Hematopoietic multipotent progenitor cell treated with erythropoietin and hydrocortisone succinate and interleukin-3 and kit ligand, for 17 days (in vitro differentiated cells): ENCODE measurements around the gene ARSG.
"Not testable (repeated sequence)": the region's sequence is repeated elsewhere in the genome, so short reads cannot be mapped to it uniquely, and the experiment has no call there.

Source experiments
- DNase-seq: peaks from one replicate; pipeline ENCODE4 v3.0.0-alpha.2; 2015; ENCODE audit warnings: low spot score

The ARSG gene

DNA sequence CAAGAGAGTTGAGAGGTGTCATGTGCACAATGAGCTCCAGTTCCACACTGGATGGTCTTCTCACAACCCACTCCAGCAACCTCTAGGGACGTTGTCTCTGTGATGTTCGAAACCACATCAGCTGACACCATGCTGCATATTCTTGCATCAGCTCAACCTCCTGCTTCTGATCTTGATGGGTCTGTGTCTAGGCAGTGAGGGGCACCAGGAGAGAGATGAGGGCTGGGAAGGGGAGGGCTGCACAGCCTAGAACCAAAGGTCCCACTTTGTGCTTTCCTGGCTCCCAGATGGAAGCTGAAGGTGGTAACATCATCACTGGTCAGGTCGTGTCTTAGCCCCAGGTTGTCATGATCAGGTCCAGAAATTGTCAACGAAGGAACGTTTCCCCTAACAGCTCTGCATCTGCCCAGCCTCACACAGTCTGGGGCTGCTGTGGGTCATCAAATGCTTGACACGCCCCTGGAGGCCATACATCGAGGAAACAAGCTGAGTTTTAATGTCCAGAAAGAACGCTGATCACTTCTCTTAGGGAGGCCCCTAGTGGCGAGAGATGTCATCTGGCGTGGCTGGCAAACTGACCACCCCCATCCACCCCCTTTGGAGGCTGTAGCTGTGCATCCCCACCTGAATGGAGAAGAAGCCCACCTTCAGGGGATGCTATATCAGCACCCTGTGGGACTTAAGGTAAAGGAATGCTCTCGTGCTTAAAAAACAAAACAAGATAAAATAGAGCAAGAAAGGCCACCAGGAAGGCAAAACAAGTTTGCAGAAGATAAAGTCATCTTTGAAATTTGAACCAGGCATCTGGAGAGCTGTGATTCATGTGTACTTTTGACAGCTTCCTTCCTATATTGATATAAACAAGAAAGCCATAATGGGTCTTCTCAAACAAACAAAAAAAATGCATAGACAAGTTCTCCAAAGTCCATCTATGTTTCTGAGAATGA lies 107.7 kb downstream of the ARSG start:
- no peak for DNase-seq

- no peak for DNase-seq
Observed at GRCh38 chr17:68399638-68400403, 108.5 kb downstream of the ARSG start.

GRCh38 chr17:68400404-68400735 lies 109.1 kb downstream of the ARSG start:
- no peak for DNase-seq

GRCh38 chr17:68401288-68401687 lies 110.0 kb downstream of the ARSG start:
- no peak for DNase-seq

- DNase-seq = no peak
Observed at GRCh38 chr17:68403122-68403521, 111.8 kb downstream of the ARSG start.

DNA sequence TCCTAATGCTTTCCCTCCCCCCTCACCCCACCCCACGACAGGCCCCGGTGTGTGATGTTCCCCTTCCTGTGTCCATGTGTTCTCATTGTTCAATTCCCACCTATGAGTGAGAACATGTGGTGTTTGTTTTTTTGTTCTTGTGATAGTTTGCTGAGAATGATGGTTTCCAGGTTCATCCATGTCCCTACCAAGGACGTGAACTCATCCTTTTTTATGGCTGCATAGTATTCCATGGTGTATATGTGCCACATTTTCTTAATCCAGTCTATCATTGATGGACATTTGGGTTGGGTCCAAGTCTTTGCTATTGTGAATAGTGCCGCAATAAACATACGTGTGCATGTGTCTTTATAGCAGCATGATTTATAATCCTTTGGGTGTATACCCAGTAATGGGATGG lies 112.5 kb downstream of the ARSG start:
- DNase-seq = not testable (repeated sequence)

- DNase-seq = not testable (repeated sequence)
Observed at GRCh38 chr17:68407656-68408055, 116.4 kb downstream of the ARSG start.

- not testable (repeated sequence) for DNase-seq
Observed at GRCh38 chr17:68413597-68414560, 122.6 kb downstream of the ARSG start.

DNA sequence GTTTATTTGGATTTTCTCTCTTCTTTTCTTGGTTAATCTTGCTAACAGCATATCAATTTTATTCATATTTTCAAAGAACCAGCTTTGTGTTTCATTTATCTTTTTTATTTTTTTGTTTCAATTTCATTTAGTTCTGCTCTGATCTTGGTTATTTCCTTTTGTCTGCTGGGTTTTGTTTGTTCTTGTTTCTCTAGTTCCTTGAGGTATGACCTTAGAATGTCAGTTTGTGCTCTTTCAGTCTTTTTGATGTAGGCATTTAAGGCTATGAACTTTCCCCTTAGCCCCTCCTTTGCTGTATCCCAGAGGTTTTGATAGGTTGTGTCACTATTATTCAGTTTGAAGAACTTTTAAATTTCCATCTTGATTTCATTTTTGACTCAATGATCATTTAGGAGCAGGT lies 123.6 kb downstream of the ARSG start:
- DNase-seq = not testable (repeated sequence)

GRCh38 chr17:68417317-68417716 lies 126.0 kb downstream of the ARSG start:
- DNase-seq = no peak

- DNase-seq = no peak
Observed at GRCh38 chr17:68418876-68419275, 127.6 kb downstream of the ARSG start.

DNA sequence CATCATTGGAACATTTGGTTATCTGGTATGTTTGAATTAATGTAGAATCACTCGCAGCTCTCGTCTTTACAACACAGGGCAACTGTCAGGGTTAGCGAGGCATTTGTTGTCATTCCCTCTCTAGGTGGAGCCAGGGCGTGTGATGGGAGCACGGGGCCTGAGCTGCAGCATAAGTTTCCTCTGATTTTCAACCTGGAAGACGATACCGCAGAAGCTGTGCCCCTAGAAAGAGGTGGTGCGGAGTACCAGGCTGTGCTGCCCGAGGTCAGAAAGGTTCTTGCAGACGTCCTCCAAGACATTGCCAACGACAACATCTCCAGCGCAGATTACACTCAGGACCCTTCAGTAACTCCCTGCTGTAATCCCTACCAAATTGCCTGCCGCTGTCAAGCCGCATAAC lies 128.8 kb downstream of the ARSG start:
- no peak for DNase-seq

DNA sequence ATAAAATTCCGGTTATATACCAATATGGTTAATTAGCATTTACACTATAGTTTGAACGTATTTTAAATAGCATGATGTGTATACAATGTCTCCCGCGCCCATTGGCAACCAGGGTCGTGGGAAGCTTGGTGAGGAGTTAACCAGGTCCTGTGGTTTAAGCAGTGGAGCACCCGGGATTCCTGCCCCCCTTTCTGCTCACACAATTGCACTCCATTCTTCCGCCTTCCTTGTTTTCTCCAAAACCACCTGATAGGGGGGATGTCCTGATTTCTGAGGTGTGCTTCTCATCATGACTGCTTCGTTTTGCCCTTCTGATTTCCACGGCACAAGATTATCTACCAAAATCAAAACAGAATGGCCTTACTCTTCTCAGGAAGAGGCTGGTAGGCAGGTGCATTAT lies 130.2 kb downstream of the ARSG start:
- DNase-seq = no peak

DNA sequence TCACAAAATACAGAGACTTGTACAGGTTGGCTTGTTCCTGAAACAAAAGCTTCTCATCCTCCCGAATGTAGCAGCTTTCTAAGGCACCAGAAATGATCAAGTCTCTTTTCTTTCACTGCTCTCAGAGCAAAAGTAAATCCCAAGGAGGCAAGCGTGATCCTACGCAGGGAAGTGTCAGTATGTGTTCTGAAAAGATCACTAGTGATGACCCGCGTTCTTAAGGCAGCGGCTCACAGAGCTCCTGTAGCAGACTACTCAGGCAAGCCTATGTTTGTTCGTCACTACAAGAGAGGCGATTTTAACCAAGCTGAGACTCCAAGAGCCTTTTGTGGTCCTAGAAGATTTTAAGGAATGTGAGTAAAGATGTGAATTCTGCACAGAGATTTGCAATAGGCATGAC lies 131.5 kb downstream of the ARSG start:
- no peak for DNase-seq

- no peak for DNase-seq
Observed at GRCh38 chr17:68423251-68423650, 132.0 kb downstream of the ARSG start.

GRCh38 chr17:68424203-68424602 lies 132.9 kb downstream of the ARSG start:
- DNase-seq = no peak

GRCh38 chr17:68424861-68425260 lies 133.6 kb downstream of the ARSG start:
- no peak for DNase-seq

DNA sequence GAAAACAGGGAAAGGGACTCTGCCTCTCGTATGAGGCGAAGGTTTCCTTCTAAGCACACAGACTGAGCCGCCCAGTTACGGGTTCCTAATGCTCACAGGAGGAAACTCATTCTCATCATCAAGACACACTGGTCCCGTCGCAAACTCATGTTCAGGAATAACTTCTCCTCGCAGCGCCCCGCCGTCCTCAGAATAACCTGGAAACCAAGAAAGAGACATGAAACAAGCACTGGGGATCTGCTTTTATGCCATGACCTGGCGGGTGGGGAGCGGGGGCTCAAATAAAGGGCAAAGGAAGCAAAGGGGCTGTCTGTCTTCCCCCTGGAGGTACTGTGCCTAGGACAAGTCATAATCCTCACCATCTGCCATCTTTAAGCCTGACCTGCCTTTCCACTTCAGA lies 134.7 kb downstream of the ARSG start:
- no peak for DNase-seq

- no peak for DNase-seq
Observed at GRCh38 chr17:68427575-68427974, 136.3 kb downstream of the ARSG start.

- DNase-seq = no peak
Observed at GRCh38 chr17:68428498-68429172, 137.3 kb downstream of the ARSG start.

- DNase-seq = no peak
Observed at GRCh38 chr17:68429881-68430280, 138.6 kb downstream of the ARSG start.
